Loucy (cell line): ENCODE data around the gene HLA-DOB.

Experiments
- H2AFZ ChIP-seq: fragments of 200-600 bp; sonication (generic); 2 replicates; pipeline ENCODE4 v1.6.0; 2016; ENCODE audit warnings: antibody characterized with exemption, mild to moderate bottlenecking, low read length, moderate library complexity
- H3F3A ChIP-seq: fragments of 200-600 bp; 2 replicates; pipeline ENCODE4 v1.6.0; 2016; ENCODE audit warnings: antibody characterized with exemption, low read depth, mild to moderate bottlenecking
- H3K27me3 ChIP-seq: fragments of 200-600 bp; sonication (generic); 2 replicates; pipeline ENCODE4 v1.6.1; 2014; ENCODE audit warnings: low read length, mild to moderate bottlenecking; ENCODE audit not compliant: insufficient read depth, poor library complexity, severe bottlenecking
- H3K36me3 ChIP-seq: fragments of 200-600 bp; sonication (generic); 2 replicates; pipeline ENCODE4 v1.6.1; 2016; ENCODE audit warnings: low read length; ENCODE audit not compliant: insufficient read depth
- H3K4me1 ChIP-seq: fragments of 200-600 bp; sonication (generic); 2 replicates; pipeline ENCODE4 v1.5.1; 2014; ENCODE audit warnings: low read length, mild to moderate bottlenecking; ENCODE audit not compliant: insufficient read depth, poor library complexity, severe bottlenecking
- H3K4me2 ChIP-seq: fragments of 200-600 bp; sonication (generic); 2 replicates; pipeline ENCODE4 v1.6.0; 2014; ENCODE audit warnings: antibody characterized with exemption, low read length, low read depth, mild to moderate bottlenecking; ENCODE audit not compliant: poor library complexity, severe bottlenecking
- H3K4me3 ChIP-seq: fragments of 200-600 bp; sonication (generic); 2 replicates; pipeline ENCODE4 v1.5.1; 2014; ENCODE audit warnings: low read length, mild to moderate bottlenecking, mixed read lengths; ENCODE audit not compliant: poor library complexity, severe bottlenecking
- H3K79me2 ChIP-seq: fragments of 200-600 bp; sonication (generic); 2 replicates; pipeline ENCODE4 v1.6.1; 2014; ENCODE audit warnings: low read length; ENCODE audit not compliant: insufficient read depth
- H3K9ac ChIP-seq: fragments of 200-600 bp; sonication (generic); 2 replicates; pipeline ENCODE4 v1.6.0; 2014; ENCODE audit warnings: mild to moderate bottlenecking, low read depth, low read length, moderate library complexity; ENCODE audit not compliant: poor library complexity, severe bottlenecking
- H3K9me2 ChIP-seq: fragments of 200-600 bp; sonication (generic); replicated peaks from 2 replicates; pipeline ENCODE4 v1.6.1; 2016; ENCODE audit warnings: low read depth, low read length, mixed read lengths
- H3K9me3 ChIP-seq: fragments of 200-600 bp; sonication (generic); 2 replicates; pipeline ENCODE4 v1.6.1; 2014; ENCODE audit warnings: mild to moderate bottlenecking, antibody characterized with exemption, low read length, low read depth; ENCODE audit not compliant: insufficient read depth
- H4K20me1 ChIP-seq: fragments of 200-600 bp; sonication (generic); 2 replicates; pipeline ENCODE4 v1.6.0; 2014; ENCODE audit warnings: antibody characterized with exemption, low read length, mild to moderate bottlenecking; ENCODE audit not compliant: insufficient read depth, poor library complexity, severe bottlenecking
- EZH2phosphoT487 ChIP-seq: fragments of 200-600 bp; IDR thresholded peaks from 2 replicates; pipeline ENCODE4 v1.6.1; 2018; ENCODE audit warnings: antibody characterized with exemption, mild to moderate bottlenecking, moderate library complexity, borderline replicate concordance
- TF ChIP-seq, protein P1 (sequence below): fragments of 200-600 bp; sonication (generic); conservative IDR thresholded peaks from 2 replicates; pipeline ENCODE4 v1.5.1; 2014; ENCODE audit warnings: mild to moderate bottlenecking, antibody characterized with exemption, low read length

Gene HLA-DOB

DNA sequence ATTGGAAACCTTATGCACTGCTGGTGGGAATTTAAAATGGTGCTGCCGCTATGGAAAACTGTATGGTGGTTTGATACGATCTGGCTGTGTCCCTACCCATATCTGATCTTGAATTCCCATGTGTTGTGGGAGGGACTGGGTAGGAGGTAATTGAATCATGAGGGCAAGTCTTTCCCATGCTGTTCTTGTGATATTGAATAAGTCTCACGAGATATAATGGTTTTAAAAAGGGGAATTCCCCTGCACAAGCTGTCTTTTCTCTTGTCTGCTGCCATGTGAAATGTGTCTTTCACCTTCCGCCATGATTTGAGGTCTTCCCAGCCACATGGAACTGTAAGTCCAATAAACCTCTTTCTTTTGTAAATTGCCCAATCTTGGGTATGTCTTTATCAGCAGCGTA, 16.9 kb upstream of the HLA-DOB start:
- no peak overlapping the region for H3K9ac ChIP-seq
- peaks cover 50% of the 10 kb centered on the region for H3K4me1 ChIP-seq
- H3K9me3 ChIP-seq = no peaks in the 10 kb centered on the region
- no peaks in the 10 kb centered on the region for H3F3A ChIP-seq
- peak overlapping the region; percentile 92 for H3K4me2 ChIP-seq
- TF ChIP-seq EZH2phosphoT487 = no peak
- TF ChIP-seq, protein P1, sequence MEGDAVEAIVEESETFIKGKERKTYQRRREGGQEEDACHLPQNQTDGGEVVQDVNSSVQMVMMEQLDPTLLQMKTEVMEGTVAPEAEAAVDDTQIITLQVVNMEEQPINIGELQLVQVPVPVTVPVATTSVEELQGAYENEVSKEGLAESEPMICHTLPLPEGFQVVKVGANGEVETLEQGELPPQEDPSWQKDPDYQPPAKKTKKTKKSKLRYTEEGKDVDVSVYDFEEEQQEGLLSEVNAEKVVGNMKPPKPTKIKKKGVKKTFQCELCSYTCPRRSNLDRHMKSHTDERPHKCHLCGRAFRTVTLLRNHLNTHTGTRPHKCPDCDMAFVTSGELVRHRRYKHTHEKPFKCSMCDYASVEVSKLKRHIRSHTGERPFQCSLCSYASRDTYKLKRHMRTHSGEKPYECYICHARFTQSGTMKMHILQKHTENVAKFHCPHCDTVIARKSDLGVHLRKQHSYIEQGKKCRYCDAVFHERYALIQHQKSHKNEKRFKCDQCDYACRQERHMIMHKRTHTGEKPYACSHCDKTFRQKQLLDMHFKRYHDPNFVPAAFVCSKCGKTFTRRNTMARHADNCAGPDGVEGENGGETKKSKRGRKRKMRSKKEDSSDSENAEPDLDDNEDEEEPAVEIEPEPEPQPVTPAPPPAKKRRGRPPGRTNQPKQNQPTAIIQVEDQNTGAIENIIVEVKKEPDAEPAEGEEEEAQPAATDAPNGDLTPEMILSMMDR = no peak
- H2AFZ ChIP-seq = no peak overlapping the region
- peaks cover 45% of the 10 kb centered on the region for H3K79me2 ChIP-seq
- H3K4me3 ChIP-seq = no peak overlapping the region
- peaks cover 26% of the 10 kb centered on the region; the same call in 1 of the 2 replicates for H3K36me3 ChIP-seq
- no peaks in the 10 kb centered on the region for H3K27me3 ChIP-seq
- no peaks in the 10 kb centered on the region for H4K20me1 ChIP-seq
- no peaks in the 10 kb centered on the region for H3K9me2 ChIP-seq

DNA sequence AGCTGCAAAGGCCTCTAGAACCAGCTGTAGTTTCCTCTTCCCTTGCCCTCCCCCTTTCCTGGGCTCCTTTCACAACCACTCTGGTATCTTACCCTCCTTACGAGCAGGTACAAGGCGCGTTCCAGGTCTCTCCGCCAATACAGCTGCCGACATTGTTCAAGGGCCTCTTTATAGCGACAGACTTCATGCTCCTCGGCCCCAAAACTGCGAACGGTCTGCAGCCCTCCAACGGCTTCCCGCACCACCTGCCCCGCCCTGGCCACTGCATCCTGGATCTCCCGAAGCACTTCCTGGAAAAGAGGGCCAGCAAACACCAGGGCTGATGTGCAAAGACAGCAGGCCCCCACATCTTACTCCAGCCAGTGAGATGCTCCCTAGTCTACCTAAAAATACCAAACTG, 15.7 kb upstream of the HLA-DOB start:
- H3K4me1 ChIP-seq = peaks cover 46% of the 10 kb centered on the region

DNA sequence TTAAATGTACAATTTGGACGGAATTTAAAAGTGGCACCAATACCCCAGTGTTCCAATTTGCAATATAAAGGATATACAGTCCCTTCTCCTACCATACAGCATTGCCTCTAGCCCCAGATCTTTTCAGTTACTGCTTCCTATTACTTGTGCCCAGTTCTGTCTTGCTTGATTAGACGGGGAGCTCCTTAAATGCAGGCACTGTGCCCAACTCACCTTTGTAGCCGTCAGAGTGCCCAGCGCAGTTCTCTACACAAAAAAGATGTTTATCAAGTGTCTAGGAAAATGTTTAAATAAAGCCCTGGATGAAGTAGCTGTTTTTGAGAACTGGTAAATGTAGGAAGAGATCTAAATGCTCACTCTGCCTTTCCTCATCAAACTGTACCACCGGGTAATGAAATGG, 14.1 kb upstream of the HLA-DOB start:
- Histone ChIP-seq H3K27me3 (no peaks in the 10 kb centered on the region), H2AFZ (no peak overlapping the region), H3K9me2 (no peaks in the 10 kb centered on the region), H3K36me3 (peaks cover 26% of the 10 kb centered on the region; the same call in 1 of the 2 replicates), H3F3A (0 out of 2 replicates have a peak, but pooled peaks cover 4% of the 10 kb centered on the region), H3K4me1 (peaks cover 30% of the 10 kb centered on the region), H3K9me3 (no peaks in the 10 kb centered on the region), H3K4me2 (no peak overlapping the region), H3K9ac (no peak overlapping the region), H3K4me3 (no peak overlapping the region), H4K20me1 (no peaks in the 10 kb centered on the region), H3K79me2 (peaks cover 24% of the 10 kb centered on the region; the same call in 1 of the 2 replicates)
- no peak for TF ChIP-seq EZH2phosphoT487
- TF ChIP-seq, protein P1 = no peak

More for the DNA sequence above, 15.7 kb upstream of the HLA-DOB start:
- Histone ChIP-seq H2AFZ (no peak overlapping the region), H3K79me2 (peaks cover 40% of the 10 kb centered on the region), H3K9me2 (no peaks in the 10 kb centered on the region), H3K36me3 (peaks cover 26% of the 10 kb centered on the region; the same call in 1 of the 2 replicates), H3K9ac (no peak overlapping the region), H3K27me3 (no peaks in the 10 kb centered on the region), H3K4me3 (no peak overlapping the region), H3K4me2 (peak overlapping the region; percentile 3), H3F3A (0 out of 2 replicates have a peak, but pooled peaks cover 4% of the 10 kb centered on the region), H3K9me3 (no peaks in the 10 kb centered on the region), H4K20me1 (no peaks in the 10 kb centered on the region)
- TF ChIP-seq, protein P1 = no peak
- TF ChIP-seq EZH2phosphoT487 = no peak
